Measurements from ENCODE around the gene OR2C3.
"Not testable (repeated sequence)": the region's sequence is repeated elsewhere in the genome, so short reads cannot be mapped to it uniquely, and the experiment has no call there.

OR2C3 gene

DNA sequence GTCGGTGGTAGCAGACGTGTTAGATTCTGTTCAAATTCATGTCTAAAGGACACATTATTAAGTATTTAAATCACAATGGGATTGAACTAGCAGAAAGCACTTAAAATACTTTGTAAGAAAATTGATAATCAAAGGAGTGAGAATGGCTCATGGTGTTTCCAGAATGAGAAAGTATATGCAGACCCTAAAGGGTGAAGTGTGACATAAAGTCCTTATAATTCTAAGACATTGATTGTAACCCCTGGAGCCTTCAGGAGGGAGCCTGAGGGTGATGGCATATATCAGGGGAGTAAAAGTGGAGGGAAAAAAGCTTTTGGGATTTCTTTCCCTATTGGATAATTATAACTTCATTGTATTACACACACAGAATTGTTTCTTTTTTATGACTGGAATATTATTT lies at the start of gene OR2C3:
Gene OR2C3, minus strand, starts transcription at position 101 of the 400 bp plus-strand sequence. CDS start 3,929 bp downstream, outside the sequence.
- DNase-seq (ENCODE audit: low spot score): no peak

DNA sequence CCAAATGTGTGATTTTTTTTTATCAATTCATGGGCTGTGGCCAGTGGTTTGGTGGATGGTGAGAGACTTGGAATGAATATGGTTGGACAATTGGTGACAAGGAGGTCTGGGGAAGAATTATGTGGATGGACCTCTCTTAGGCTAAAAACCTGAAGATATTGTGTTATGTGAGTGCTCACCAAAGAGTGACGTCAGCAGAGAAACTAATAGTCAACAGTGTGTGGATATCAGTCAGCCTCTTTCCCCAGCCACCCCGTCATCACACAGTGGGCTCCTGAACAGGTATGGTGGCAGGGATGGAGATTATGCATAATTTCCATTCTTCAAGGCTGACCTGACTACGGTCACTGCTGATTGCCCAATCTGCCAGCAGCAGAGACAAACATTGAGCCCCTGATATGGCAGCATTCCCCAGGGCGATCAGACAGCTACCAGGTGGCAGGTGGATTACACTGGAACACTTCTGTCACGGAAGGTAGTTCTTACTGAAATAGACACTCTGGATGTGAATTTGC lies 42.8 kb upstream of the OR2C3 start:
- DNase-seq (ENCODE audit: low spot score): no peak

GRCh38 chr1:247576514-247576913 lies 40.3 kb upstream of the OR2C3 start:
- DNase-seq (ENCODE audit: low spot score): peak; percentile 5

- DNase-seq (ENCODE audit: low spot score): no peak
These were observed 38.4 kb upstream of the OR2C3 start for GRCh38 chr1:247574664-247575063.

DNA sequence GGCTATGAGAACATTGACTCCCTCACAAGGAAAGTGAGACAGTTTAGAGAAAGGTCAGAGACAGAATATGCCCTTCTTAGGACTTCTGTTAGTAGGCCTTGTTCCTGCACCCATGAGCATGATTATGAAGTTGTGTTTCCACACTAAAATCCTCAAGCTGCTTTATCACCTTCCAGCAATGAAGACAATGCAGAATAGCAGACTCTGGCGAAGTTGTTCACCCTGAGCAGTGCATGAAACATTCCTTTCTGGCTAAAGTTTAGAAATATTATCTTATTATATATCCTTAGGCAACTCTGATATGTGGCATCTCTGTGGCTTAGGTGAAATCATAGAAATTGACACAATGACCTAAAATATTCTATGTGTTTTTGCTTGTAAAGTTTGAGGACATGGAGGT lies 38.0 kb upstream of the OR2C3 start:
- no peak for DNase-seq (ENCODE audit: low spot score)

- no peak for DNase-seq (ENCODE audit: low spot score)
These were observed 26.0 kb upstream of the OR2C3 start for GRCh38 chr1:247562198-247562597.

- no peak for DNase-seq (ENCODE audit: low spot score)
These were observed 25.5 kb upstream of the OR2C3 start for GRCh38 chr1:247561711-247562110.

DNA sequence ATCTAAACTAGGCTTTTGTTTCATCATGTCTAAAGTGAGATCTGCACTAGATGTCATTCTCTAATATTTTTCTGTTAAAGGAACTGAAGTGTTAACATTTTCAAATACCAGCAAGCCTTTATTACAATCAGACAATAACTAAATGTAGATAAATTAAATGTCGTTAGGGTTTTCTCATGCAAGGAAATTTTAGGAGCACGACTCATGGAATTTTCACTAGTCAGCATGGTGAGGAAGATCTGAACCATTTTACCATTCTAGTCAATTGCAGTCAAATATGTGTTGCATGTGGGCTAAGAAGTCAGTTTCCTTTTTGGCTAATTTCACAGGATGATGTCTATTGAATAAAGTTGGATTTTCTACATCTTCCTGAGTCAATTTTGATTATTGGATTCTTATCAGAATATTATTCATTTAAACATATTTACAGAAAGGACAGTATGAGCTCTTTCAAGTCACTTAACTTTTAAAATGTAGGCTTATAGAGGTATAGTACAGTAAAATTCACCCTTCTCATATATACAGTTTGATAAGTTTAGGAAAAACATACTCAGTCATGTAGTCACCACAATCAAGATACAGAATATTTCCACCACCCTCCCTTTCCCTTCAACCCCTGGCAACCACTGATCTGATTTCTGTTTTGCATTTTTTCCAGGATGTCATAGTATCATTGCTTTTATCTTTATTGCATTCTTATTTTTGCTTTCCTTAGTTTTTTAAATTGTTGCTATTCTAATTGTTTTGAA lies 21.9 kb upstream of the OR2C3 start:
- DNase-seq (ENCODE audit: low spot score): no peak

GRCh38 chr1:247552231-247552630 lies 16.0 kb upstream of the OR2C3 start:
- no peak for DNase-seq (ENCODE audit: low spot score)

DNA sequence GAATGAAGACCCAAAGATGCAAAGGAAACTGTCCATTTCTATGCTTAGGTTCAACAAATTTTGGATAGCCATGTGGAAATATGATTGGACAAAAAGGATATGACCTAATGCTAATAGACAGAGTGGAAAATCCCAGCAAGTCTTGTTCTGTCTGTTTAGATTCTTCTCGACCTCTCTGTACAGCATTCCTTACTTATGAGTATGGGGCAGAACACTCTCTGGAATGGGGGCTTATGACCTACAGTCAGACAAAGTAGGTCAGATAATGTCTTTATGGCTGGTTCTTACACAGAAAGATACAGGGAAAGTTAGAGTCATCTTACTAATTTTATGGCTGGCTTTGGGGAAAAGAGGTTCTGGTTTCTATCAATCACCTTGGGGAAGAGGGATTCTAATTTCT lies 15.5 kb upstream of the OR2C3 start:
- peak; percentile 21 for DNase-seq (ENCODE audit: low spot score)

- no peak for DNase-seq (ENCODE audit: low spot score)
These were observed 12.5 kb upstream of the OR2C3 start, which contains the start of gene GCSAML for GRCh38 chr1:247548769-247549182. Gene GCSAML (plus strand): TSS chr1:247549134. CDS start chr1:247549192, 58 bp downstream.

DNA sequence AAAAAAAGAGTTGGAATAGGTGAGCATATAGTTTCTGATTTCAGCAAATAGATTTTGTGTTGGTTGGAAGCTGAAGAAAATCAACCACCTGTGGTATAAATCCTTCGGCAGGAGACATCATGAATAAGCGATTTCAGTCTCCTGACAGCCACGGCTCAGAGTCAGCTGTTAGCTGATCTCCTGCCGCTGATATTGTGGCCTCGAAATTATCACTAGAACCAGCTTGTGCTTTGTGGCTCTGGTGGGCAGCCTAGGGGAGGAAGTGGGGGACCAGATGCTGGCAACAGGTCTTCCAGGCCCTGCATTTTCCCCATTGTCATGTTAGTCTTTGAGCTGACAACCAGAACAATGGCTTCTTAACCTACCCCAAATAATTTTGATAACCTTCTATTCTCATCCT lies 11.9 kb upstream of the OR2C3 start:
- DNase-seq (ENCODE audit: low spot score): no peak

DNA sequence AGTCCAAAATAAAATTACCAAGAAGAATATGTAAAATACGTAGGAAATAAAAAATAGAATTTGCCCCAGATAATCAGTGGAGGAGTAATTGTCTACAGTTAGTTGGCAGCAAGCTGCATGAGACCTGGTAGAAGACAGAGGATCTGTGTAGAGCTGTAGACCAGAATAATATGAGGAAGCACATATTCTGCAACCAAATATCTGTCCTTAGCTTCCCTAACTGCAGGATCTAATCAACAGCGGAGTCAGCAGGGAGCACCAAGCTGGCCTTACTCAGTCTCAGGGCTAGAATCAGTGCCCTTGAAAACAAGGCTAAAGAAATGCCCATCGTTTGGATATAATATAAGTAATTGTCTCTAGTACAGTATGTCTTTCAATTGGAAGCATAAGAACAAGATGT lies 6.6 kb upstream of the OR2C3 start:
- no peak for DNase-seq (ENCODE audit: low spot score)

GRCh38 chr1:247540581-247540980 lies 4.3 kb upstream of the OR2C3 start:
- no peak for DNase-seq (ENCODE audit: low spot score)

DNA sequence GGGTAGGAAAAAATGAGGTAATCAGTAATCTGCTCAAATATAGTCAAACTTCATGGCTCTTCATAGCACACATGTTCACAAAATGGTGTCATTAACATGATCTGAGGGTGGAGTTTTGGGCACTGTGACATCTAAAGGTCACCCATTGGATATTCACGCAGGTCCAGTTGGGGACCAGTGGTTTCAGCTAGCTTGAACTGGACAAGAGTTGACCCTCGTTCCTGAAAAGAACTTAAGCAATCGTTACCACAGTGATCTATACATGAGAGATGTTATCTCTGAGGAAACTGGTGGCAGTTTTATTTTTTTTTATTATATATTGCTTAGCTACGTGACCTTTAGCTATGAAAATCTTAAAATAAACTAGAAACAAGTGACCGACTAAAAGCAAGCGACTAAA lies 3.0 kb upstream of the OR2C3 start:
- no peak for DNase-seq (ENCODE audit: low spot score)

GRCh38 chr1:247538561-247538960 lies 2.3 kb upstream of the OR2C3 start:
- no peak for DNase-seq (ENCODE audit: low spot score)

GRCh38 chr1:247535402-247535801 lies 838 bp downstream of the OR2C3 start:
- DNase-seq (ENCODE audit: low spot score): peak; percentile 12

GRCh38 chr1:247531937-247532336 lies 4.3 kb downstream of the OR2C3 start:
- DNase-seq (ENCODE audit: low spot score): no peak

- no peak for DNase-seq (ENCODE audit: low spot score)
These were observed 5.5 kb downstream of the OR2C3 start for GRCh38 chr1:247530785-247531184.

- no peak for DNase-seq (ENCODE audit: low spot score)
These were observed 6.4 kb downstream of the OR2C3 start for GRCh38 chr1:247529771-247530355.

DNA sequence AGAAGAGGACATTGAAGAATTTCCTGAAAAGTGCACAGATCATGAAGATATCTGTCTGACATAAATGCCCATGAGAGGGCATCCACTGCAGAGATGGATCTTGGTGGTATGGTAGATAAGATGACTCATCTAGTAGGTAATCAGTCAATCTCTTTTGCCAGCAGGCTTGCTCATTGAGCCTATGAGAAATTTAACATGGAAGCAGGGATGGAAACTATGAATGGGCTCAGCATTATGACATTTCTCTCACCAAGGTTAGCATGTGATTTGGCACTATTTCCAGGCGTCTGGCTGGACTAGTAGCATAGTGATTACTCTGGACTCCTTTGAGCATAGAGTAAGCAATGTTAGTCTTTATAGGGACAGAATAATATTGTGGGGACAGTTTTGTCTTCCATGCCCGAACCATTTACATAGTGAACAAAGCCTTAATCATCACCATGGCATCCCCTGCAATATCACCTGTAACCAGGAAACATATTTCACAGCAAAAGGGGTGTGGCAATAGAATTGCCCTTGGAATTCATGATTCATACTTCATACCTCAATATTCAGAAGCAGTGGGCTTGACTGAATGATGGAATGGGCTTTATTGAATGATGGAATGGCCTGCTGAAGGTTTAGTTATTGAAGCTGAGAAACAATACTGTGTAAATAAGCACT lies 7.3 kb downstream of the OR2C3 start:
- DNase-seq (ENCODE audit: low spot score): no peak

GRCh38 chr1:247521886-247522285 lies 14.4 kb downstream of the OR2C3 start:
- DNase-seq (ENCODE audit: low spot score): not testable (repeated sequence)

GRCh38 chr1:247518613-247518891 lies 17.7 kb downstream of the OR2C3 start:
- DNase-seq (ENCODE audit: low spot score): no peak

All from hepatic stellate cell (primary cell).